ENCODE data around the gene PSMD10.

Gene PSMD10

DNA sequence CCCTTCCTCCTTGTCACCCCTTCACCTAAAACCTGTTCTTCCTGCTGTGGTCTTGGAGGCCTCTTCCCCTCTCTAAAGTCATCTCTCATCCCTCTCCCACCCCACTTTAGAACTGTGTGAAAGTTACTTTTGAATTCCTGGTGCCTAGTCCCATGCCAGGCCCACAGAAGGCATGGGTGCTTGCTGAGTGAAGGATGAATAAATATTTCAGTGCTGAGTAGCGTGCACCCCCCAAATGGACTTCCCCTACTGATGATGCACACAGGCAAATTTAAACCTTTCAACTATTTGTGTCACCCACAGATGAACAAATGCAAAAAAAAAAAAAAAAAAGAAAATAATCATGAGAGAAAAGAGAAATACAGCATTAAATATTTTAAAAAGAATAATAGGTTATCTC lies 19.8 kb downstream of the PSMD10 start:
- no peak for DNase-seq

DNA sequence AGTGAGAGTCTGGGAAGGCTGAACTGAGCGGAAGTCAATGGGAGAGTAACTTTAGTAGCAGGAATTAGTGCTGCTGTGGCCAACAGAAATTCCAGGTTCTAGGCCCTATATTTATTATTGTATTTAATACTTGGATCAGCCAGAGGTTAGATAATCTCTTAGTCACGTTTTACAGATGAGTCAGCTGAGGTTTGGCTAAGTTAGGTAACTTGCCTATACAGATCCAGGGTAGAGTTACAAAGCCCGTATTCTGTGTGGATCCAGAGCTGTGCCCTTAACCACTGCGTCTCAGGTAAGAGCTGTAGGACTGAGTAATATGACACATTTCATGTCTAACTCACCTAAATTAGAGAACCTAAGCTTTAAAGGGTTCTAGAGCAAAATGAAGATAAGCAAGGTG lies 20.5 kb downstream of the PSMD10 start:
- DNase-seq, result no peak

DNA sequence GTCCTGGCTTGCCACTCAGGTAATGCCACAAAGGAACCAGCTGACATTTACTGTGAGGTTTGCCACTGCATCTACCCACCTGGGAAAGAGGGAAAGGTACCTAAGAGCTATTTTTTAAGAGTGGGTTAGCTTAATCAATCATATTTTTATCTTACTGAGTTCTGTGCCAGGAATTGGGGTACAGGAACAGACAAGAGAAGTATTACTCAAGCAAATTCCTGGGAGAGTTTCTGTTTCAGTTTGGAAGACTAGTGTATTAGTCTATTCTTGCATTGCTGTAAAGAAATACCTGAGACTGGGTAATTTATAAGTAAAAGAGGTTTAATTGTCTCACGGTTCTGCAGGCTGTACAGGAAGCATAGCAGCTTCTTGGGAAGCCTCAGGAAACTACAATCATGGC lies 23.2 kb downstream of the PSMD10 start:
- DNase-seq, result no peak

DNA sequence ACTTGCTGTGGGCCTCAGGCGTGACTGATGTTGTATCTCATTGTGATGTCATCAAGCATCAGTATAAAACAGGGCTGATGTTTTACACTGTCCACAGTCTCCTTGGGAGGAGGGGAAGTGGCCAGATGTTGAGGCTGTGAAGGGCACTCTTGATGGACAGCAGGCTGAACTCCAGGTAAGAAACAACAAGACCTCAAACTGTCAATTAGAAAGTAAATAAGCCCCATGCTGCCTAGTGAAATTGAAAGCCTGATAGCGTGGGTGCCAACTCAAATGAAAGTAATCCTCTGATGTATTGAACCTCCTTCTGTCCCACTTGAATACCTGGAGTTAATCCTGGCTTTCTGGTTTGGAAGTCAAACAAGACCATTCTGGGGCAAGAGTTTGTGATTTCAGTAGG lies 26.7 kb downstream of the PSMD10 start:
- no peak for DNase-seq

DNA sequence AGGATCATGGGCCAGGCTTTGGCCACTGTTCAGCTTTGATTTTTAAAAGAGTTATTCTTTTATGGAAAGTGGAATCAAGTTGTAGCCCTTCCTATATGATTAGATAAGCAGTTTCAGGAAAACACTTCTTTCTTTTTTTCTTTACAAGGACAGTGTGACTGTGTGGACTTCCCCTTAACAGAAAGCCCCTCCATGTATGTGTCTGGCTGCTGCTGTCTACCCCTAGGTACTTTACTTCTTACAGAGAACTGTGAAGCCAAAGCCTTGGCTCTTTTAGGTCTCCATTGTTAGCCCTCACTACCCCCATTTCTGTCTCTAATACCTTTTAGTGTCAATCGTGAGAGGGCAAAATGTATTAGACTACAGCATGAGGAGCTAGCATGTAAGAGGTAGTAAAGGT lies 27.3 kb downstream of the PSMD10 start:
- DNase-seq, result no peak

DNA sequence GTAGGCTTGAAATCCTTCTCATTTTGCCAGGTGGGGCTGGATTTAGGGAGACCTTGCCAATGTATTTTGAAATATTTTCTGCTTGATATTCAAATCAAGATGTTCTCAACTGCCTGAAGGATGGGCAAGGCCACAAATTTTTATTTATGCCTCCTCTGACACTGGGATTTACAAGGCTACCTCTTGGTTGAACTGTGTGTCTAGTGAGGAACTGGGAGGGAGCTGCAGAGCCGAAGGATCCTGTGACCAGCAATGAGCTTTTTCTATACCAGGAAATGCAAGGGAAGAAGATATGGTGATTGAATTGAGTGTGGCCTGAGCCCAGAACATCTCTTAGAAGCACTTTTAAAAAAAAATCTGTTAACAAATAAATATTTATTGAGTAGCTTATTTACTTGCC lies 31.5 kb downstream of the PSMD10 start:
- DNase-seq, result no peak

DNA sequence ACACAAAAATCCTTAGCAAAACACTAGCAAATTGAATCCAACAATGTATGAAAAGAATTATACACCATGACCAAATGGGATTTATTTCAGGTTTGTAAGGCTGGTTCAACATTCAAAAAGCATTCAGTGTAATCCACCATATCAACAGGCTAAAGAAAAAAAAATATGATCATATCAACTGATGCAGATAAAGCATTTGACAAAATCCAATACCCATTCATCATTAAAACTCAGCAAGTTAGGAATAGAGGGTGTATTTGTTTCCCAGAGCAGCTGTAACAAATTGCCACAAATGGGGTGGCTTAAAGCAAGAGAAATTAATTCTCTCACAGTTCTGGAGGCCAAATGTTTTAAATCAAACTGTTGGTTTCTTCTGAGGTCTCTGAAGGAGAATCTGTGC lies 35.8 kb downstream of the PSMD10 start:
- no peak for DNase-seq

DNA sequence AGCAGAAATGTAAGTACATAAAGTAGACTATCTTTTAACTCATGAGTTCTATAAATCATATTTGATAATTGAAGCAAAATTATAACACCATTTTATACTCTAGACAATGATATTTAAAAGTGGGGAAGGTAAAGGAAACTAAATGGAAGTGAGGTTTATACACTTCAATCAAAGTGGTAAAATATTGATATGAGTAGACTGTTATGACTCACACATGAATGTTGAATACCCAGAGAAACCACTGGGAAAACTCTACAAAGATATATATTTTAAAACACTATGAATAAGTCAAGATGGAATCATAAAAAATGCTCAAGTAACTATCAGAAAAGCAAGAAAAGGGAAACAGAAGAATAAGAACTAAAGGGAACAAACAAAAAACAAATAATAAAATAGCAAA lies 38.1 kb downstream of the PSMD10 start:
- DNase-seq, result no peak

DNA sequence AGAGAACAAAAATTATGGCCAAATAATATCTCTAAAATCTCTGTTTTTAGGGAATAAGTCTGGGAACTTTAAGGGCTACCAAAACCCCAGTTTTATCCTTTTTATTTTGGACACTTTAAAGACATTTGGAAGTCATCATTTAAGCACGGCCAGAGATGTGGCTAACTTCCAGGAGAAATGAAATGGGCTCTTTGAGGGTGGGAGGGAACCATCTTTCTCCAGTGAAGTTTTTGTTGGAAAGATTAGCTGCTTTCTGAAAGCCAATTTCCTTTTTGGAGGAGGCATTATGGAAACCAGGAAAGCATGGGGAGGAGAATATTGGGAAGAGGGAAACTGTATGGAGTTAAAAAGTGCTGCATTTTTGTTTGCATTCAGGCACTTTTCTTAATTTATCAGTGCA lies 41.7 kb downstream of the PSMD10 start:
- DNase-seq, result no peak

DNA sequence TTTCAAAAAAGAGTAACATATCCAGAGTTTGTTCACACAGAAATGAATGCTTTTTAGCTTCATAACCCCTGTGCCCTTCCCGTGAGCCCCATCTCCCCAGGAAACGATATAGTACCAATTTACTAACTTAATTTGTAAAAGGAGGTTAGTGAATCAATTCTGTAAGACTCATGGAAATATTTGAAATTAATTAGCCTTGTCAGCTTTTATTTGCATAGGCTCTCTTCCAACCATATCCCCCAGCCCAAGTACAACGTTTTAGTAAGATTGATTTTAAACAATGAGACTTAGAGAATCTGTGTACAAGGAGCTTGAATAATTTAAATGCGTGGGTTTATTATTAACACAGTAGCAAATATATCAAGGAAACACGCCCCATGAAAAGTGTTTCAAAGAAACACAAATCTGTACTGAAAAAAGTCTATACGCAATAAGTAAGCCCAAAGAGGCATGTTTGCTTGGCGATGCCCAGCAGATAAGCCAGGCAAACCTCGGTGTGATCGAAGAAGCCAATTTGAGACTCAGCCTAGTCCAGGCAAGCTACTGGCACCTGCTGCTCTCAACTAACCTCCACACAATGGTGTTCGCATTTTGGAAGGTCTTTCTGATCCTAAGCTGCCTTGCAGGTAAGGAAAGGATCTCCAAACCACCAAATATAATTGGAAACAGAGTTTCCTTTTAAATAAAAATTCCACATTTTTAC lies 46.6 kb downstream of the PSMD10 start, which contains the start of gene VSIG1:
TSS of gene VSIG1 (plus strand) at position 512 of the 703 bp plus-strand sequence. CDS start at position 578, 66 bp downstream.
- no peak for DNase-seq

DNA sequence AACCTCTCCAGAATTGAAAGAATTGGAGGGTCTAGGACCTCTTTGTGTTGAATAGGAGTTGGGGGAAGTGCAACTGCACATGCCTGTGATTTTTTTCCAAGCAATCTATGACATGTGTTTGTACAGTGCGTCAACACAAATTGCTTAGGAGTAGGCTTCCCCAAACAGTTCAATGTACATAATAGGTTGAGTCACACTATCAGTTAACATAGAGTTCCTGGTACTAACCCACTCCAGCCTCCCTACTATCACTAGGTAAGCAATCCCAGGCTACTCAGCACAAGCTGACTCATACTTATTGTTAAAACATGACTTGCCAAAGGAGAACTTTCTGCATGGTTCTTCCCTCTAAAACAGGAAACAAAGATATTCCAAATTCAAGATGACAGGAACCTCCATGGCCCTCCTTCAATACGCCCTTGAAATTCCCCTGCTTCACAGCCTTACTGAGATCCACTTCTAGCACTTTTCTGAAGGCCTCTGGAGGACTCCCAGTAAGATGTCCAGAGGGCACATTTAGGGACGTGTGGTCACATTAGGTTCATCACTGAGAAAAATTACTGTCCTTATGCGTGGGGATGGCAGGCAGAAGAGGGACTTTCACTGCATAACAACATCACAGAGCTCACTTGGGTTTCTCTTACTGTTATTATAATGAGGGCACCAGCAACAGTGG lies 54.9 kb downstream of the PSMD10 start:
- DNase-seq, result no peak

DNA sequence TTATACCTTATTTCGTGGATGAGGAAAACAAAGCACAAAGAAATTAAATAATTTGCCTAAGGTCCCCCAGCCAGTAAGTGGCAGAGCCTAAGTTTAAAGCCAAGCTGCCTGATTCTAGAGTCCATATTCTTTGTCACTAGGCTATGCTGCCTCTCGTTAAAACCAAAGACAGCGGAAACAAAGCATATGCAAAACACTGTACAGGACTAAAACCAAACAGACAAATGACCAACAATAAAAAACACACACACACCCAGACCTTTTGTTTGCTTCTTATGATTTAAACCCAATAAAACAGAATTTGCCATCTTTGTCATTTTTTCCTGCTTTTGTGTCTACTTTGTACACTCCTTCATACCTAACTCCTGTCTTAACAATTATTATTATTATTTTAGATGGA lies 56.6 kb downstream of the PSMD10 start:
- DNase-seq, result no peak

Data from SIG-M5 (cell line).